OCI-LY3 (cell line): ENCODE measurements around the gene APBA1.

Experiments
- H2AFZ ChIP-seq: fragments of 200-600, 300-600 bp; shearing (Covaris generic); 2 replicates; pipeline ENCODE4 v1.6.0; 2014; ENCODE audit warnings: antibody characterized with exemption, low read depth, low read length
- H3K27ac ChIP-seq: fragments of 200-600, 300-600 bp; sonication (generic); 2 replicates; pipeline ENCODE4 v1.5.1; 2014; ENCODE audit warnings: mild to moderate bottlenecking, low read length, moderate library complexity, mixed read lengths
- H3K27me3 ChIP-seq: fragments of 200-600, 300-600 bp; sonication (generic); 2 replicates; pipeline ENCODE4 v1.6.1; 2014; ENCODE audit warnings: low read depth, low read length, mixed read lengths
- H3K36me3 ChIP-seq: fragments of 200-600, 300-600 bp; sonication (generic); replicated peaks from 2 replicates; pipeline ENCODE3; 2014; ENCODE audit warnings: low read depth, low read length, mixed read lengths
- H3K4me1 ChIP-seq: fragments of 300-600, 200-600 bp; sonication (generic); 2 replicates; pipeline ENCODE4 v1.6.1; 2014; ENCODE audit warnings: low read length, mixed read lengths
- H3K4me2 ChIP-seq: fragments of 200-600, 300-600 bp; sonication (generic); 2 replicates; pipeline ENCODE4 v1.6.1; 2014; ENCODE audit warnings: low read length, mixed read lengths
- H3K4me3 ChIP-seq: fragments of 300-600, 200-600 bp; sonication (generic); 2 replicates; pipeline ENCODE4 v1.5.1; 2014; ENCODE audit warnings: antibody characterized with exemption, mild to moderate bottlenecking, low read length, moderate library complexity
- H3K79me2 ChIP-seq: fragments of 300-600, 200-600 bp; shearing (Covaris generic); 2 replicates; pipeline ENCODE4 v1.6.1; 2014; ENCODE audit warnings: mild to moderate bottlenecking, low read length, mixed read lengths
- H3K9ac ChIP-seq: fragments of 300-600, 200-600 bp; shearing (Covaris generic); 2 replicates; pipeline ENCODE4 v1.6.0; 2014; ENCODE audit warnings: mild to moderate bottlenecking, low read length, moderate library complexity
- H3K9me3 ChIP-seq: fragments of 200-600, 300-600 bp; shearing (Covaris generic); 2 replicates; pipeline ENCODE4 v1.6.1; 2014; ENCODE audit warnings: low read length, mixed read lengths; ENCODE audit not compliant: insufficient read depth
- H4K20me1 ChIP-seq: fragments of 200-600, 300-600 bp; sonication (generic); 2 replicates; pipeline ENCODE4 v1.6.1; 2016; ENCODE audit warnings: low read length, mixed read lengths; ENCODE audit not compliant: insufficient read depth
- EZH2phosphoT487 ChIP-seq: fragments of 200-600 bp; shearing (Covaris generic); IDR thresholded peaks from 2 replicates; pipeline ENCODE4 v1.6.1; 2018; ENCODE audit warnings: antibody characterized with exemption, mixed run types, low read depth
- TF ChIP-seq, protein P1 (sequence below): fragments of 200-600, 300-600 bp; sonication (generic); IDR thresholded peaks from 2 replicates; pipeline ENCODE4 v1.5.1; 2014; ENCODE audit warnings: antibody characterized with exemption, low read length, low read depth

APBA1 gene

GRCh38 chr9:69427286-69427685 is 244.9 kb downstream of the APBA1 start:
- H3K4me3 ChIP-seq, result no peak overlapping the region
- no peaks in the 10 kb centered on the region for H3K36me3 ChIP-seq
- no peak overlapping the region for H3K9ac ChIP-seq
- H3K4me2 ChIP-seq, result no peak overlapping the region
- TF ChIP-seq, protein P1, sequence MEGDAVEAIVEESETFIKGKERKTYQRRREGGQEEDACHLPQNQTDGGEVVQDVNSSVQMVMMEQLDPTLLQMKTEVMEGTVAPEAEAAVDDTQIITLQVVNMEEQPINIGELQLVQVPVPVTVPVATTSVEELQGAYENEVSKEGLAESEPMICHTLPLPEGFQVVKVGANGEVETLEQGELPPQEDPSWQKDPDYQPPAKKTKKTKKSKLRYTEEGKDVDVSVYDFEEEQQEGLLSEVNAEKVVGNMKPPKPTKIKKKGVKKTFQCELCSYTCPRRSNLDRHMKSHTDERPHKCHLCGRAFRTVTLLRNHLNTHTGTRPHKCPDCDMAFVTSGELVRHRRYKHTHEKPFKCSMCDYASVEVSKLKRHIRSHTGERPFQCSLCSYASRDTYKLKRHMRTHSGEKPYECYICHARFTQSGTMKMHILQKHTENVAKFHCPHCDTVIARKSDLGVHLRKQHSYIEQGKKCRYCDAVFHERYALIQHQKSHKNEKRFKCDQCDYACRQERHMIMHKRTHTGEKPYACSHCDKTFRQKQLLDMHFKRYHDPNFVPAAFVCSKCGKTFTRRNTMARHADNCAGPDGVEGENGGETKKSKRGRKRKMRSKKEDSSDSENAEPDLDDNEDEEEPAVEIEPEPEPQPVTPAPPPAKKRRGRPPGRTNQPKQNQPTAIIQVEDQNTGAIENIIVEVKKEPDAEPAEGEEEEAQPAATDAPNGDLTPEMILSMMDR, result no peak
- TF ChIP-seq EZH2phosphoT487, result no peak
- H4K20me1 ChIP-seq, result no peaks in the 10 kb centered on the region
- H3K9me3 ChIP-seq, result no peaks in the 10 kb centered on the region
- H3K4me1 ChIP-seq, result no peaks in the 10 kb centered on the region
- H3K27me3 ChIP-seq, result peaks cover 12% of the 10 kb centered on the region
- H3K79me2 ChIP-seq, result no peaks in the 10 kb centered on the region
- no peak overlapping the region for H2AFZ ChIP-seq
- H3K27ac ChIP-seq, result no peak overlapping the region

DNA sequence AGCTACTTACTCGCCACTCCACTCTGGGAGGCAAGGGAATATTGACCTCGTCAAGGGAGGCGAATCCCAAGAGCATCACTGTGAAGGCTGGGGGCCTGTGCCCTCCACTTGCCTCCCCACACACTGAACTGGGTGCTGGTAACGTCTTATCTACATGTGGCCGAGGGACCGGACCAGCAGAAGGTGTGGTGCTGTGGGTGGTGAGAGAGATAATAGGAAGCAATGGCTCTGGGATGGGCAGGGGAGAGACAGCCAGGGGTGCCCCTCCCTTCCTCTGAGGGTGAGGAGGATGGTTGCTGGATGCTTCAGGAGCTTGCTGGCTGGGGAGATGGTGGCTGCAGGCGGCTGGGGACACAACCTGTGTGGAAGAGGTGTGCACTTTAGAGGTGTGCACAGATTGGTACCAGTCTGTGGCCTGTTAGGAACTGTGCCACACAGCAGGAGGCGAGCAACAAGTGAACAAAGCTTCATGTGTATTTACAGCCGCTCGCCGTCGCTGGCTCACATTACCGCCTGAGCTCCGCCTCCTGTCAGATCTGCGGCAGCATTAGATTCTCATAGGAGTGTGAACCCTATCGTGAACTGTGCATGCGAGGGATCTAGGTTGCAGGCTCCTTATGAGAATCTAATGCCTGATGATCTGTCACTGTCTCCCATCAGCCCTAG is 246.9 kb downstream of the APBA1 start:
- Histone ChIP-seq H3K27ac (no peak overlapping the region), H3K9me3 (no peaks in the 10 kb centered on the region), H3K4me3 (no peak overlapping the region), H3K4me2 (no peak overlapping the region), H3K27me3 (peaks cover 25% of the 10 kb centered on the region), H4K20me1 (no peaks in the 10 kb centered on the region), H3K36me3 (no peaks in the 10 kb centered on the region), H3K79me2 (no peaks in the 10 kb centered on the region), H3K9ac (no peak overlapping the region), H2AFZ (no peak overlapping the region), H3K4me1 (no peaks in the 10 kb centered on the region)
- TF ChIP-seq, protein P1, result no peak
- no peak for TF ChIP-seq EZH2phosphoT487

- no peak overlapping the region for H3K9ac ChIP-seq
- H3K4me1 ChIP-seq, result no peaks in the 10 kb centered on the region
- no peaks in the 10 kb centered on the region for H3K36me3 ChIP-seq
- no peak overlapping the region for H3K4me2 ChIP-seq
- H3K9me3 ChIP-seq, result no peaks in the 10 kb centered on the region
- TF ChIP-seq, protein P1, result peak; percentile 86
- TF ChIP-seq EZH2phosphoT487, result no peak
- H3K27ac ChIP-seq, result no peak overlapping the region
- no peaks in the 10 kb centered on the region for H3K79me2 ChIP-seq
- H3K27me3 ChIP-seq, result peaks cover 13% of the 10 kb centered on the region
- no peak overlapping the region for H3K4me3 ChIP-seq
- no peaks in the 10 kb centered on the region for H4K20me1 ChIP-seq
- no peak overlapping the region for H2AFZ ChIP-seq
Observed at GRCh38 chr9:69421908-69422801, 250.0 kb downstream of the APBA1 start.

GRCh38 chr9:69420611-69421270 is 251.4 kb downstream of the APBA1 start:
- Histone ChIP-seq H3K27me3 (peaks cover 13% of the 10 kb centered on the region), H3K4me2 (no peak overlapping the region), H3K36me3 (no peaks in the 10 kb centered on the region), H3K9me3 (no peaks in the 10 kb centered on the region), H3K9ac (no peak overlapping the region), H3K4me3 (no peak overlapping the region), H4K20me1 (no peaks in the 10 kb centered on the region), H3K27ac (no peak overlapping the region), H3K79me2 (no peaks in the 10 kb centered on the region), H2AFZ (no peak overlapping the region), H3K4me1 (no peaks in the 10 kb centered on the region)
- TF ChIP-seq, protein P1, result no peak
